SK-N-SH (cell line): ENCODE measurements around the gene PRAME. TPM values are rescaled to one million over a fixed set of nuclear protein-coding genes. Genes with fewer than 3 reads are reported as not detected.
A peak's percentile ranks its signal among the peaks of the same experiment; 100 is the strongest.

ENCODE experiments used
- CTCF ChIA-PET: fragments of 300-600, 350-600 bp; formaldehyde crosslinking; extraction: SDS; loops from one replicate; lab custom pipeline; 2021; lab: Yijun Ruan, JAX
- POLR2A ChIA-PET: fragments of 350-600 bp; sonication (Branson Sonifier 250); formaldehyde crosslinking; extraction: SDS; loops from one replicate; lab custom pipeline; 2020; ENCODE audit warnings: antibody characterized with exemption, inconsistent platforms; lab: Yijun Ruan, JAX
- DNase-seq: peaks from one replicate; pipeline ENCODE4 v3.0.0; 2012
- H2AFZ ChIP-seq: fragments of 200-600 bp; sonication (generic); 2 replicates; pipeline ENCODE4 v1.8.1; 2016; ENCODE audit warnings: antibody characterized with exemption, mild to moderate bottlenecking, low read depth
- H3F3A ChIP-seq: fragments of 200-600 bp; sonication (generic); replicated peaks from 2 replicates; pipeline ENCODE3; 2016; ENCODE audit warnings: antibody characterized with exemption, mild to moderate bottlenecking; ENCODE audit not compliant: insufficient read depth
- H3K27ac ChIP-seq, 2 experiments: fragments of 200-500 bp in 1 of 2; fragments of 200-600 bp in 1 of 2; sonication (Bioruptor generic) in 1 of 2; sonication (generic), shearing (Covaris generic) in 1 of 2; 2 replicates each; pipeline versions ENCODE4 v1.5.1 to v1.6.1; 2014 to 2016; ENCODE audit warnings: low read depth in 2 of 2, inconsistent platforms in 1 of 2, low read length in 1 of 2, mild to moderate bottlenecking in 1 of 2, mixed read lengths in 1 of 2
- H3K27me3 ChIP-seq: fragments of 200-600 bp; sonication (generic), shearing (Covaris generic); 2 replicates; pipeline ENCODE4 v1.6.1; 2016; ENCODE audit warnings: mixed run types; ENCODE audit not compliant: insufficient read depth
- H3K36me3 ChIP-seq, 2 experiments: fragments of 200-500 bp in 1 of 2; fragments of 200-600 bp in 1 of 2; sonication (Bioruptor generic) in 1 of 2; sonication (generic) in 1 of 2; replicated peaks in 1 of 2; 2 replicates each; pipeline versions ENCODE3 to v1.5.1; 2014 to 2016; ENCODE audit warnings: low read length in 1 of 2, mild to moderate bottlenecking in 1 of 2; ENCODE audit not compliant: insufficient read depth in 2 of 2, control insufficient read depth in 1 of 2
- H3K4me1 ChIP-seq, 2 experiments: fragments of 200-500 bp in 1 of 2; fragments of 200-600 bp in 1 of 2; sonication (Bioruptor generic) in 1 of 2; sonication (generic), shearing (Covaris generic) in 1 of 2; 2 replicates each; pipeline versions ENCODE4 v1.5.1 to v1.6.1; 2014 to 2016; ENCODE audit warnings: low read depth in 1 of 2, low read length in 1 of 2, mixed run types in 1 of 2; ENCODE audit not compliant: insufficient read depth in 2 of 2, control insufficient read depth in 1 of 2
- H3K4me2 ChIP-seq: fragments of 200-600 bp; sonication (generic), shearing (Covaris generic); 2 replicates; pipeline ENCODE4 v1.6.1; 2017; ENCODE audit warnings: mixed run types
- H3K4me3 ChIP-seq, 2 experiments: fragments of 200-500 bp in 1 of 2; fragments of 200-600 bp in 1 of 2; sonication (Bioruptor generic) in 1 of 2; sonication (generic), shearing (Covaris generic) in 1 of 2; 2 replicates each; pipeline versions ENCODE4 v1.5.1 to v1.8.1; 2014 to 2016; ENCODE audit warnings: low read depth in 2 of 2, inconsistent platforms in 1 of 2, low read length in 1 of 2, mild to moderate bottlenecking in 1 of 2, mixed read lengths in 1 of 2, moderate library complexity in 1 of 2
- H3K79me2 ChIP-seq: fragments of 200-600 bp; sonication (generic); 2 replicates; pipeline ENCODE4 v1.8.1; 2017; ENCODE audit warnings: mild to moderate bottlenecking; ENCODE audit not compliant: insufficient read depth
- H3K9ac ChIP-seq: fragments of 200-600 bp; sonication (generic); 2 replicates; pipeline ENCODE4 v1.6.1; 2017; ENCODE audit warnings: mixed run types
- H3K9me2 ChIP-seq: fragments of 200-600 bp; sonication (generic); 2 replicates; pipeline ENCODE4 v1.6.1; 2017; ENCODE audit warnings: mixed run types
- H3K9me3 ChIP-seq: fragments of 200-600 bp; sonication (generic); 2 replicates; pipeline ENCODE4 v1.6.1; 2017; ENCODE audit warnings: mixed run types, mild to moderate bottlenecking, moderate library complexity
- H4K20me1 ChIP-seq: fragments of 200-600 bp; sonication (generic); 2 replicates; pipeline ENCODE4 v1.6.1; 2017; ENCODE audit warnings: mild to moderate bottlenecking, mixed run types; ENCODE audit not compliant: insufficient read depth
- CHD2 ChIP-seq: fragments of 150-350 bp; IDR thresholded peaks from 2 replicates; pipeline ENCODE4 v1.6.1; 2018; ENCODE audit warnings: low read length; ENCODE audit not compliant: partially characterized antibody
- ELF1 ChIP-seq: IDR thresholded peaks from 2 replicates; pipeline ENCODE4 v1.4.0; 2012
- EZH2phosphoT487 ChIP-seq: fragments of 200-600 bp; sonication (generic); IDR thresholded peaks from 2 replicates; pipeline ENCODE4 v1.6.1; 2017; ENCODE audit warnings: low read depth, mixed run types, mild to moderate bottlenecking, antibody characterized with exemption, moderate library complexity, borderline replicate concordance
- FOSL2 ChIP-seq: IDR thresholded peaks from 2 replicates; pipeline ENCODE4 v1.4.0; 2012; ENCODE audit warnings: low read depth, mild to moderate bottlenecking, moderate library complexity, borderline replicate concordance
- FOXJ3 ChIP-seq: sonication (generic); formaldehyde crosslinking; IDR thresholded peaks from 2 replicates; pipeline ENCODE4 v1.5.1; 2020; ENCODE audit warnings: mild to moderate bottlenecking, missing genetic modification reagents
- GATA2 ChIP-seq: sonication (generic); formaldehyde crosslinking; IDR thresholded peaks from 2 replicates; pipeline ENCODE4 v1.5.0; 2020; ENCODE audit warnings: mild to moderate bottlenecking, missing genetic modification reagents
- MEF2A ChIP-seq: IDR thresholded peaks from 2 replicates; pipeline ENCODE4 v1.4.0; 2012; ENCODE audit warnings: low read depth, borderline replicate concordance
- MXI1 ChIP-seq: IDR thresholded peaks from 2 replicates; pipeline ENCODE4 v1.6.1; 2012; ENCODE audit warnings: mild to moderate bottlenecking, low read depth, low read length, improper control_type of control experiment
- RAD21 ChIP-seq: IDR thresholded peaks from 2 replicates; pipeline ENCODE4 v1.6.1; 2012; ENCODE audit warnings: mild to moderate bottlenecking, low read length
- RXRA ChIP-seq: IDR thresholded peaks from 2 replicates; pipeline ENCODE4 v1.4.0; 2012; ENCODE audit warnings: low read depth, mild to moderate bottlenecking, borderline replicate concordance
- SIN3A ChIP-seq: IDR thresholded peaks from 2 replicates; pipeline ENCODE4 v1.6.1; 2012; ENCODE audit warnings: low read depth, mild to moderate bottlenecking, low read length, moderate library complexity, borderline replicate concordance
- TAF1 ChIP-seq: IDR thresholded peaks from 2 replicates; pipeline ENCODE4 v1.6.1; 2012; ENCODE audit warnings: low read depth, mild to moderate bottlenecking, low read length, moderate library complexity, borderline replicate concordance
- TCF12 ChIP-seq: IDR thresholded peaks from 2 replicates; pipeline ENCODE4 v1.4.0; 2012
- WGBS: methylation state at CpG from one replicate; pipeline ENCODE4 v1.1.6; 2017; ENCODE audit warnings: low lambda C conversion rate; 5-methylcytosine and 5-hydroxymethylcytosine counted together
- polyA plus RNA-seq, 3 experiments: library from polyadenylated mRNA; depleted of rRNA; stranded (reverse); fragments of >200 nt; gene quantifications; 2 replicates each; pipeline ENCODE4 v1.2.3, GENCODE V29; 2012
- TF ChIP-seq, protein P1 (sequence below): fragments of 200-600 bp; sonication (generic); IDR thresholded peaks from 2 replicates; pipeline ENCODE4 v1.6.1; 2017; ENCODE audit warnings: antibody characterized with exemption, mild to moderate bottlenecking, moderate library complexity
- TF ChIP-seq, protein P2 (sequence below): IDR thresholded peaks from 2 replicates; pipeline ENCODE4; 2012
- TF ChIP-seq, protein P3 (sequence below): IDR thresholded peaks from 2 replicates; pipeline ENCODE4 v1.4.0; 2012; ENCODE audit warnings: low read depth, borderline replicate concordance
- TF ChIP-seq, protein P4 (sequence below): IDR thresholded peaks from 2 replicates; pipeline ENCODE4 v1.4.0; 2012; ENCODE audit warnings: low read depth, borderline replicate concordance
- TF ChIP-seq, protein P5 (sequence below): IDR thresholded peaks from 2 replicates; pipeline ENCODE4 v1.4.0; 2012; ENCODE audit warnings: low read depth

PRAME gene
- polyA plus RNA-seq, 1 of the 3 experiments (the other 2 are of a cell fraction): 193 TPM

DNA sequence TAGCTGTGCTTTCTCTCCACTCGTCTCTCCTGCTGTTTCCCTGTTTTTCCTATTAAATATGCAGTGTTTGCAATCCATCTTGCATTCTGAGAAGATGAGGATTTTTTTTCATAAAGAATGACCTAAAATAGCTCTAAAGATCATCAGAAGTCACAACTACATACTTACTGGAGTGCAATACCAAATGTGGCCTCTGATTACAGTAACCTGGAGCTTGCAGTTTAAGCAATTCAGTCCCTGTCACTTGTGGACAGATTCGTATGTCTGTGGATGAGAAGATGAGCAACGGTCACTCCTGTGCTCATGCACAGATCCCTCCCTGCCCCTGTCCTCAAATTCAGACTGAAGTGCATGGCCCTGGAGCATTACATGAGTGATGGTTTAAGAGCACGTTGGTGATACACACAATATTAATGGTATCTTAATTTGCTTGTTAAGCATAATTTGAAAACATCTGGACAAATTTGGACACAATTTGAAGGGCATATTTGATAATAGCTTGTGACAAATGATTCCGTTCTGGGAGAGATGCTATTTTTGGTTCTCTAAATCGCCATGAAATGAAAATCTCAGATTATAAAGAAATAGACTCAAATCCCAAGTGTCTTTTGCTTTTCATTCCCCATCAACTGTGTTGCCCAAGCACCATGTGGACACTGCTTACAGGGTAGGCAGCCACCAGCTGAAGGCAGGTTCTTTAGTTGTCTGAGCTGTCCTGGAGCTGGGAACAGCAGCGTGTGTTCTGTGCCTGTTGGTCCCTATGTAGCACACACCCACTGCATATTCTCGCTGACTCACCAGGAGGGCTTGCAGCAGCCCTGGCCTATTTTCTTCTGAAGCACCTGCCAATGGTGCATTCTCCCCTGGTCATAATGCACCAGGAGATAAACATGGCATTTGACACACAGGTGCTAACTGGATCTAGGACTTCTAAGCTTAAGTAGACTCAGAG is 32.6 kb upstream of the PRAME start:
- no peak overlapping the region for H3K4me2 ChIP-seq
- no peak overlapping the region for H3K4me3 ChIP-seq
- H3K27me3 ChIP-seq: no peaks in the 10 kb centered on the region; the same call in 1 of the 2 replicates
- H3K9me2 ChIP-seq: no peaks in the 10 kb centered on the region
- H2AFZ ChIP-seq: no peak overlapping the region
- no peaks in the 10 kb centered on the region for H4K20me1 ChIP-seq
- no peaks in the 10 kb centered on the region for H3K9me3 ChIP-seq
- no peaks in the 10 kb centered on the region for H3K36me3 ChIP-seq
- no peak overlapping the region for H3K9ac ChIP-seq
- H3K79me2 ChIP-seq: no peaks in the 10 kb centered on the region
- TF ChIP-seq, protein P1, sequence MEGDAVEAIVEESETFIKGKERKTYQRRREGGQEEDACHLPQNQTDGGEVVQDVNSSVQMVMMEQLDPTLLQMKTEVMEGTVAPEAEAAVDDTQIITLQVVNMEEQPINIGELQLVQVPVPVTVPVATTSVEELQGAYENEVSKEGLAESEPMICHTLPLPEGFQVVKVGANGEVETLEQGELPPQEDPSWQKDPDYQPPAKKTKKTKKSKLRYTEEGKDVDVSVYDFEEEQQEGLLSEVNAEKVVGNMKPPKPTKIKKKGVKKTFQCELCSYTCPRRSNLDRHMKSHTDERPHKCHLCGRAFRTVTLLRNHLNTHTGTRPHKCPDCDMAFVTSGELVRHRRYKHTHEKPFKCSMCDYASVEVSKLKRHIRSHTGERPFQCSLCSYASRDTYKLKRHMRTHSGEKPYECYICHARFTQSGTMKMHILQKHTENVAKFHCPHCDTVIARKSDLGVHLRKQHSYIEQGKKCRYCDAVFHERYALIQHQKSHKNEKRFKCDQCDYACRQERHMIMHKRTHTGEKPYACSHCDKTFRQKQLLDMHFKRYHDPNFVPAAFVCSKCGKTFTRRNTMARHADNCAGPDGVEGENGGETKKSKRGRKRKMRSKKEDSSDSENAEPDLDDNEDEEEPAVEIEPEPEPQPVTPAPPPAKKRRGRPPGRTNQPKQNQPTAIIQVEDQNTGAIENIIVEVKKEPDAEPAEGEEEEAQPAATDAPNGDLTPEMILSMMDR: peak; percentile 13; the same call in 1 of the 2 replicates
- no peak for TF ChIP-seq FOXJ3 (CRISPR knock-in tag)
- no peak for DNase-seq
- ChIA-PET POLR2A (no interaction called here), CTCF (interaction anchor here (0.6 to 11.9 kb wide), 28 partner anchors 9 to 363 kb away, joined by 3 to 190 read pairs (median 6); partner anchors contain the start of gene PRAME)
- no peaks in the 10 kb centered on the region for H3F3A ChIP-seq
- no peaks in the 10 kb centered on the region; a peak in 1 of 4 replicates for H3K4me1 ChIP-seq
- H3K27ac ChIP-seq: no peak overlapping the region
- 21% methylated on average over 8 of the region's 8 CpGs for WGBS

DNA sequence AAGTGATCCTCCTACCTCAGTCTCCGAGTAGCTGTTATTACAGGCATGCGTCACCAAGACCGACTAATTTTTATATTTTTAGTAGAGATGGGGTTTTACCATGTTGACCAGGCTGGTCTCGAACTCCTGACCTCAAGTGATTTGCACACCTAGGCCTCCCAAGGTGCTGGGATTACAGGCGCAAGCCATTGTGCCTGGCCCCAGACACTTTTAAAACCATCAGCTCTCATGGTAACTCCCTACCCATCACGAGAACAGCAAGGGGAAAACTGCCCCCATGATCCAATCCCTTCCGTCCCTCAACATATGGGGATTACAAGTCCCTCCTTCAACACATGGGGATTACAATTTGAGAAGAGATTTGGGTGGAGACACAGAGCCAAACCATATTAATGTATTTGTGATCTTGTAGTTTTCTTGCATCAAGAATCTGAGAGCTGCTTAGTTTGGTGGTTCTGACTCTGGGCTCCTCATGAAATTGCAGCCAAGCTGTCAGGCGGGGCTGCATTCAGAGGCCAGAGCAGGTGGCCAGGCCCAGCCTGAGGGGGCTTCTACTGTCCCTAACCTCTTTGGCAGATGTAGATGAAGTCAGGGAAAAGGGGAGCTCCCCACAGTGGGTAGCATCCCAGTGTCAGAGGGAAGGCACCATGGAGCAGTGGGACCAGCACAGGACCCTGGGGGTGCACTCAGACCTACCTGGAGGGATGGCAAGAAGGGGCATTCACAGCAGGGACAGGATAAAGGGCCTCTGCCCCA is 31.2 kb upstream of the PRAME start:
- Histone ChIP-seq H3K36me3 (no peaks in the 10 kb centered on the region), H3K4me1 (no peaks in the 10 kb centered on the region; a peak in 1 of 4 replicates), H4K20me1 (no peaks in the 10 kb centered on the region), H3K4me3 (no peak overlapping the region), H3K4me2 (no peak overlapping the region), H3K27me3 (no peaks in the 10 kb centered on the region; the same call in 1 of the 2 replicates), H3K9me2 (no peaks in the 10 kb centered on the region), H3K79me2 (no peaks in the 10 kb centered on the region), H3F3A (no peaks in the 10 kb centered on the region), H2AFZ (no peak overlapping the region), H3K27ac (no peak overlapping the region), H3K9me3 (no peaks in the 10 kb centered on the region), H3K9ac (no peak overlapping the region)
- CTCF ChIA-PET: interaction anchor here (0.7 to 11.9 kb wide), 23 partner anchors 7 to 366 kb away, joined by 3 to 190 read pairs (median 7); partner anchors contain the start of gene PRAME
- WGBS: 69% methylated on average over 8 of the region's 8 CpGs
- no peak for DNase-seq
- TF ChIP-seq, protein P2, sequence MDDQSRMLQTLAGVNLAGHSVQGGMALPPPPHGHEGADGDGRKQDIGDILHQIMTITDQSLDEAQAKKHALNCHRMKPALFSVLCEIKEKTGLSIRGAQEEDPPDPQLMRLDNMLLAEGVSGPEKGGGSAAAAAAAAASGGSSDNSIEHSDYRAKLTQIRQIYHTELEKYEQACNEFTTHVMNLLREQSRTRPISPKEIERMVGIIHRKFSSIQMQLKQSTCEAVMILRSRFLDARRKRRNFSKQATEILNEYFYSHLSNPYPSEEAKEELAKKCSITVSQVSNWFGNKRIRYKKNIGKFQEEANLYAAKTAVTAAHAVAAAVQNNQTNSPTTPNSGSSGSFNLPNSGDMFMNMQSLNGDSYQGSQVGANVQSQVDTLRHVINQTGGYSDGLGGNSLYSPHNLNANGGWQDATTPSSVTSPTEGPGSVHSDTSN: no peak
- TF ChIP-seq, protein P3, sequence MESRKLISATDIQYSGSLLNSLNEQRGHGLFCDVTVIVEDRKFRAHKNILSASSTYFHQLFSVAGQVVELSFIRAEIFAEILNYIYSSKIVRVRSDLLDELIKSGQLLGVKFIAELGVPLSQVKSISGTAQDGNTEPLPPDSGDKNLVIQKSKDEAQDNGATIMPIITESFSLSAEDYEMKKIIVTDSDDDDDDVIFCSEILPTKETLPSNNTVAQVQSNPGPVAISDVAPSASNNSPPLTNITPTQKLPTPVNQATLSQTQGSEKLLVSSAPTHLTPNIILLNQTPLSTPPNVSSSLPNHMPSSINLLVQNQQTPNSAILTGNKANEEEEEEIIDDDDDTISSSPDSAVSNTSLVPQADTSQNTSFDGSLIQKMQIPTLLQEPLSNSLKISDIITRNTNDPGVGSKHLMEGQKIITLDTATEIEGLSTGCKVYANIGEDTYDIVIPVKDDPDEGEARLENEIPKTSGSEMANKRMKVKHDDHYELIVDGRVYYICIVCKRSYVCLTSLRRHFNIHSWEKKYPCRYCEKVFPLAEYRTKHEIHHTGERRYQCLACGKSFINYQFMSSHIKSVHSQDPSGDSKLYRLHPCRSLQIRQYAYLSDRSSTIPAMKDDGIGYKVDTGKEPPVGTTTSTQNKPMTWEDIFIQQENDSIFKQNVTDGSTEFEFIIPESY: no peak
- TF ChIP-seq SIN3A (no peak), FOXJ3 (CRISPR knock-in tag) (no peak), GATA2 (no peak), EZH2phosphoT487 (no peak), CHD2 (no peak), MEF2A (no peak), FOSL2 (no peak), RAD21 (no peak), ELF1 (no peak), TAF1 (no peak), TCF12 (no peak), MXI1 (no peak), RXRA (no peak)
- TF ChIP-seq, protein P4, sequence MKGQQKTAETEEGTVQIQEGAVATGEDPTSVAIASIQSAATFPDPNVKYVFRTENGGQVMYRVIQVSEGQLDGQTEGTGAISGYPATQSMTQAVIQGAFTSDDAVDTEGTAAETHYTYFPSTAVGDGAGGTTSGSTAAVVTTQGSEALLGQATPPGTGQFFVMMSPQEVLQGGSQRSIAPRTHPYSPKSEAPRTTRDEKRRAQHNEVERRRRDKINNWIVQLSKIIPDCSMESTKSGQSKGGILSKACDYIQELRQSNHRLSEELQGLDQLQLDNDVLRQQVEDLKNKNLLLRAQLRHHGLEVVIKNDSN: no peak
- TF ChIP-seq, protein P5, sequence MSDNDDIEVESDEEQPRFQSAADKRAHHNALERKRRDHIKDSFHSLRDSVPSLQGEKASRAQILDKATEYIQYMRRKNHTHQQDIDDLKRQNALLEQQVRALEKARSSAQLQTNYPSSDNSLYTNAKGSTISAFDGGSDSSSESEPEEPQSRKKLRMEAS: no peak
- POLR2A ChIA-PET: no interaction called here
